Lower leg skin (tissue), 4 donors: ENCODE data around the gene TFEB. TPM values are rescaled to one million over a fixed set of nuclear protein-coding genes. Genes with fewer than 3 reads are reported as not detected.

Experiments used
- DNase-seq, 2 donors: peaks; one replicate each; pipeline ENCODE4 v3.0.0-alpha.2; 2019; ENCODE audit warnings: low spot score in 2 of 2
- H3K4me3 ChIP-seq: fragments of 200-600 bp; sonication (generic); 2 replicates; pipeline ENCODE4 v1.5.1; 2017; ENCODE audit warnings: mild to moderate bottlenecking, low read depth; ENCODE audit not compliant: poor library complexity, severe bottlenecking
- CTCF ChIP-seq, 3 donors: fragments of 450-650 bp; IDR thresholded peaks; one replicate each; pipeline ENCODE4 v1.5.1; 2016; ENCODE audit warnings: antibody characterized with exemption in 3 of 3, mild to moderate bottlenecking in 3 of 3, moderate library complexity in 2 of 3
- POLR2A ChIP-seq, 2 donors: fragments of 450-650 bp; IDR thresholded peaks; one replicate each; pipeline ENCODE4 v1.6.1; 2016 to 2017; ENCODE audit warnings: antibody characterized with exemption in 2 of 2, mild to moderate bottlenecking in 1 of 2, moderate library complexity in 1 of 2
- WGBS, 2 donors: methylation state at CpG; one replicate each; pipeline ENCODE4 v1.1.5; 2018; 5-methylcytosine and 5-hydroxymethylcytosine counted together
- intact Hi-C: fragments of 100-400 bp; cut with DNase I; formaldehyde crosslinking; loops from one replicate; pipeline ENCODE4 v1.15.0; 2023; ENCODE audit warnings: low total_unique reads
- total RNA-seq, 4 donors: library from RNA; depleted of rRNA; stranded (reverse); fragments of >200 nt; gene quantifications; one replicate each; pipeline ENCODE4 v1.1.0, GENCODE V29; 2016

Gene TFEB
- total RNA-seq, 4 donors from 2014 or later, result 20.2 to 38.3 (median 26.0) TPM

- TF ChIP-seq CTCF (IDR thresholded peaks at IDR 0.05) (no peak), POLR2A (IDR thresholded peaks at IDR 0.05) (no peak)
- intact Hi-C loops, result no loop called here
- peak; percentile 55 to 91 for DNase-seq
- H3K4me3 ChIP-seq, result peak overlapping the region; percentile 24
- 42 to 46% methylated on average over 29 to 31 of the region's 31 CpGs for WGBS, 2 donors
Observed at GRCh38 chr6:41636833-41637193, 98.6 kb downstream of the TFEB start.

GRCh38 chr6:41635365-41635764 lies 100.0 kb downstream of the TFEB start:
- TF ChIP-seq CTCF (IDR thresholded peaks at IDR 0.05) (no peak), POLR2A (IDR thresholded peaks at IDR 0.05) (no peak)
- H3K4me3 ChIP-seq, result no peak overlapping the region
- no peak for DNase-seq
- 75 to 79% methylated on average over 6 of the region's 6 CpGs for WGBS, 2 donors
- intact Hi-C loops, result no loop called here

- intact Hi-C loops, result no loop called here
- no peak for TF ChIP-seq POLR2A (IDR thresholded peaks at IDR 0.05)
- no peak for TF ChIP-seq CTCF (IDR thresholded peaks at IDR 0.05)
- WGBS, 2 donors, result 41 to 64% methylated on average over 4 of the region's 4 CpGs
- DNase-seq, result no peak
- H3K4me3 ChIP-seq, result no peak overlapping the region
Observed at GRCh38 chr6:41634657-41635056, 100.8 kb downstream of the TFEB start.

Other genes with a start within 250 kb of the TFEB start
- gene FOXP4, start 189.2 kb downstream of the TFEB start, total RNA-seq, result 10 to 100 TPM in 2 of 4 donors, 1 to 10 TPM in 2; 7.5 to 11.6 (median 10.1) TPM
- 10 to 100 TPM; 30.4 to 70.9 (median 39.8) TPM for gene MDFI, start 97.1 kb downstream of the TFEB start, total RNA-seq
- under 1 TPM in 1 of 4 donors, not detected in 3; 0.42 TPM for gene PGC, start 11.8 kb upstream of the TFEB start, total RNA-seq
- 1 to 10 TPM in 3 of 4 donors, under 1 TPM in 1; 0.79 to 4.2 (median 2.4) TPM for gene FRS3, start 44.3 kb upstream of the TFEB start, total RNA-seq
- 1 to 10 TPM; 3.2 to 5.0 (median 3.9) TPM for gene PRICKLE4, start 45.2 kb upstream of the TFEB start, total RNA-seq
- gene TOMM6, start 52.1 kb upstream of the TFEB start, total RNA-seq, result 100 to 1,000 TPM in 2 of 4 donors, 10 to 100 TPM in 2; 90.7 to 136 (median 100) TPM
- 1 to 10 TPM; 2.3 to 7.3 (median 3.7) TPM for gene USP49, start 159.8 kb upstream of the TFEB start, total RNA-seq
- gene MED20, start 185.5 kb upstream of the TFEB start, total RNA-seq, result 10 to 100 TPM in 2 of 4 donors, 1 to 10 TPM in 2; 5.7 to 11.5 (median 9.8) TPM
- 10 to 100 TPM in 1 of 4 donors, 1 to 10 TPM in 3; 4.1 to 12.2 (median 7.7) TPM for gene BYSL, start 185.9 kb upstream of the TFEB start, total RNA-seq
- 100 to 1,000 TPM; 130 to 169 (median 157) TPM for gene CCND3, start 206.2 kb upstream of the TFEB start, total RNA-seq